Hepatocyte (in vitro differentiated cells): Measurements from ENCODE around the gene ULK1. TPM values are rescaled to one million over a fixed set of nuclear protein-coding genes. Genes with fewer than 3 reads are reported as not detected.

ENCODE experiments used
- DNase-seq: peaks from one replicate; pipeline ENCODE4 v3.0.0-alpha.2; 2016; ENCODE audit warnings: low spot score
- H2AFZ ChIP-seq: fragments of 200-600 bp; sonication (generic); 2 replicates; pipeline ENCODE4 v1.6.0; 2016; ENCODE audit warnings: antibody characterized with exemption, mild to moderate bottlenecking
- H3K27ac ChIP-seq: fragments of 200-600 bp; sonication (generic); 2 replicates; pipeline ENCODE4 v1.5.1; 2016; ENCODE audit warnings: mild to moderate bottlenecking
- H3K27me3 ChIP-seq: fragments of 200-600 bp; sonication (generic); 2 replicates; pipeline ENCODE4 v1.6.1; 2016
- H3K36me3 ChIP-seq: fragments of 200-600 bp; sonication (generic); replicated peaks from 2 replicates; pipeline ENCODE4 v1.5.1; 2016; ENCODE audit warnings: low read depth; ENCODE audit not compliant: insufficient read depth
- H3K4me1 ChIP-seq: fragments of 200-600 bp; sonication (generic); 2 replicates; pipeline ENCODE4 v1.5.1; 2016; ENCODE audit warnings: mild to moderate bottlenecking, moderate library complexity; ENCODE audit not compliant: insufficient read depth
- H3K4me2 ChIP-seq: fragments of 200-600 bp; sonication (generic); 2 replicates; pipeline ENCODE4 v1.6.0; 2016
- H3K4me3 ChIP-seq: fragments of 200-600 bp; sonication (generic); 2 replicates; pipeline ENCODE4 v1.5.1; 2016; ENCODE audit warnings: mild to moderate bottlenecking
- H3K79me2 ChIP-seq: fragments of 200-600 bp; sonication (generic); 2 replicates; pipeline ENCODE4 v1.6.0; 2017; ENCODE audit warnings: mild to moderate bottlenecking
- H3K9me2 ChIP-seq: fragments of 200-600 bp; sonication (generic); replicated peaks from 2 replicates; pipeline ENCODE4 v1.6.0; 2017; ENCODE audit warnings: mild to moderate bottlenecking; ENCODE audit not compliant: insufficient read depth
- H3K9me3 ChIP-seq: fragments of 200-600 bp; sonication (generic); 2 replicates; pipeline ENCODE4 v1.5.1; 2016; ENCODE audit warnings: low read depth, mild to moderate bottlenecking
- H4K20me1 ChIP-seq: fragments of 200-600 bp; sonication (generic); 2 replicates; pipeline ENCODE4 v1.6.0; 2016; ENCODE audit warnings: mild to moderate bottlenecking; ENCODE audit not compliant: insufficient read depth, poor library complexity, severe bottlenecking
- CTCF ChIP-seq: fragments of 200-600 bp; sonication (generic); IDR thresholded peaks from 2 replicates; pipeline ENCODE4 v1.5.1; 2016; ENCODE audit warnings: antibody characterized with exemption, mild to moderate bottlenecking; ENCODE audit not compliant: poor library complexity
- EZH2 ChIP-seq: fragments of 200-600 bp; sonication (generic); IDR thresholded peaks from 2 replicates; pipeline ENCODE4 v1.6.1; 2016; ENCODE audit warnings: antibody characterized with exemption, mild to moderate bottlenecking, borderline replicate concordance
- EZH2phosphoT487 ChIP-seq: fragments of 200-600 bp; sonication (generic); IDR thresholded peaks from one replicate; pipeline ENCODE4 v1.6.1; 2018; ENCODE audit warnings: antibody characterized with exemption, mild to moderate bottlenecking, low read depth, moderate library complexity; ENCODE audit not compliant: unreplicated experiment, severe bottlenecking
- WGBS: methylation state at CpG from one replicate; pipeline ENCODE4 v1.1.6; 2016; ENCODE audit warnings: low lambda C conversion rate; ENCODE audit errors: missing lambda C conversion rate; 5-methylcytosine and 5-hydroxymethylcytosine counted together
- polyA plus RNA-seq: library from polyadenylated mRNA; unstranded; fragments of >200 nt; fragmentation: Nextera tagmentation; extraction: Ambion mirVana; gene quantifications from 2 replicates; pipeline ENCODE4 v1.2.1, GENCODE V29; 2016
- total RNA-seq: library from RNA; depleted of rRNA; stranded (reverse); fragments of >200 nt; gene quantifications from 2 replicates; pipeline ENCODE4 v1.2.3, GENCODE V29; 2014

ULK1 gene
- total and polyA plus RNA-seq, 2 experiments from 2014 or later: 9.4 to 11.0 TPM

- DNase-seq: no peak
- 96% methylated on average over 12 of the region's 12 CpGs for WGBS
Measured at GRCh38 chr12:131942671-131943070, 48.2 kb downstream of the ULK1 start.

GRCh38 chr12:131943389-131943788 is 49.0 kb downstream of the ULK1 start:
- H4K20me1 ChIP-seq: no peaks in the 10 kb centered on the region
- no peak for DNase-seq
- no peaks in the 10 kb centered on the region for H3K79me2 ChIP-seq
- no peaks in the 10 kb centered on the region for H3K4me1 ChIP-seq
- no peak overlapping the region for H2AFZ ChIP-seq
- no peaks in the 10 kb centered on the region for H3K36me3 ChIP-seq
- no peak for TF ChIP-seq CTCF
- no peak for TF ChIP-seq EZH2
- TF ChIP-seq EZH2phosphoT487: no peak
- 97% methylated on average over 8 of the region's 8 CpGs for WGBS
- no peak overlapping the region for H3K4me2 ChIP-seq
- H3K27me3 ChIP-seq: no peaks in the 10 kb centered on the region
- H3K4me3 ChIP-seq: no peak overlapping the region
- H3K9me3 ChIP-seq: no peaks in the 10 kb centered on the region
- H3K27ac ChIP-seq: no peak overlapping the region
- no peaks in the 10 kb centered on the region for H3K9me2 ChIP-seq

More at GRCh38 chr12:131942671-131943070, 48.2 kb downstream of the ULK1 start:
- no peaks in the 10 kb centered on the region for H3K9me2 ChIP-seq
- H3K36me3 ChIP-seq: no peaks in the 10 kb centered on the region
- H3K79me2 ChIP-seq: no peaks in the 10 kb centered on the region
- no peak overlapping the region for H3K4me2 ChIP-seq
- H3K27ac ChIP-seq: no peak overlapping the region
- H2AFZ ChIP-seq: no peak overlapping the region
- H3K4me1 ChIP-seq: no peaks in the 10 kb centered on the region
- H4K20me1 ChIP-seq: no peaks in the 10 kb centered on the region
- no peak overlapping the region for H3K4me3 ChIP-seq
- TF ChIP-seq EZH2phosphoT487: no peak
- no peak for TF ChIP-seq CTCF
- TF ChIP-seq EZH2: no peak
- H3K9me3 ChIP-seq: no peaks in the 10 kb centered on the region
- no peaks in the 10 kb centered on the region for H3K27me3 ChIP-seq

GRCh38 chr12:131943876-131944275 is 49.5 kb downstream of the ULK1 start:
- Histone ChIP-seq H3K9me2 (no peaks in the 10 kb centered on the region), H3K27ac (no peak overlapping the region), H3K4me1 (no peaks in the 10 kb centered on the region), H3K4me3 (no peak overlapping the region), H4K20me1 (no peaks in the 10 kb centered on the region), H3K27me3 (no peaks in the 10 kb centered on the region), H3K9me3 (no peaks in the 10 kb centered on the region), H3K4me2 (no peak overlapping the region), H2AFZ (no peak overlapping the region), H3K36me3 (no peaks in the 10 kb centered on the region), H3K79me2 (no peaks in the 10 kb centered on the region)
- WGBS: 96% methylated on average over 10 of the region's 10 CpGs
- no peak for DNase-seq
- TF ChIP-seq EZH2 (no peak), EZH2phosphoT487 (no peak), CTCF (no peak)
